IMR-90 (cell line): Measurements from ENCODE around the gene MLLT3. TPM values are rescaled to one million over a fixed set of nuclear protein-coding genes. Genes with fewer than 3 reads are reported as not detected.

Experiments
- ATAC-seq: fragments of 200-7000 bp; cut with Tn5 transposase; 2 replicates; pipeline ENCODE4 v1.9.1; 2020; ENCODE audit warnings: low read depth, mild to moderate bottlenecking, moderate library complexity
- BruUV-seq: library from RNA; stranded (reverse); fragments of 400-500 nt; replicated peaks from 2 replicates; lab custom pipeline; 2021; lab: Mats Ljungman, UMichigan
- CTCF ChIA-PET: fragments of 300-600 bp; formaldehyde crosslinking; extraction: SDS; loops from one replicate; lab custom pipeline; 2021; ENCODE audit warnings: antibody characterized with exemption; lab: Yijun Ruan, JAX
- POLR2A ChIA-PET: fragments of 300-600 bp; sonication (Branson Sonifier 250); formaldehyde crosslinking; loops from one replicate; lab custom pipeline; 2022; ENCODE audit warnings: antibody characterized with exemption; ENCODE audit not compliant: unreplicated experiment; lab: Charles Lee
- DNase-seq: peaks from one replicate; pipeline ENCODE4 v3.0.0; 2013
- H2AFZ ChIP-seq: replicated peaks from 2 replicates; pipeline ENCODE3; 2013; ENCODE audit warnings: low read length, mild to moderate bottlenecking; ENCODE audit not compliant: poor library complexity
- H2AK5ac ChIP-seq: 2 replicates; pipeline ENCODE4 v1.6.1; 2013; ENCODE audit warnings: low read depth, low read length, inconsistent platforms
- H2AK9ac ChIP-seq: replicated peaks from 2 replicates; pipeline ENCODE3; 2013; ENCODE audit warnings: mild to moderate bottlenecking, low read depth, low read length, moderate library complexity; ENCODE audit not compliant: poor library complexity
- H2BK120ac ChIP-seq: 2 replicates; pipeline ENCODE4 v1.6.1; 2013; ENCODE audit warnings: low read depth, low read length, inconsistent platforms
- H2BK15ac ChIP-seq: 3 replicates; pipeline ENCODE4 v1.6.1; 2013; ENCODE audit warnings: low read depth, low read length, inconsistent platforms
- H2BK20ac ChIP-seq: 2 replicates; pipeline ENCODE4 v1.6.1; 2013; ENCODE audit warnings: low read depth, mild to moderate bottlenecking, inconsistent platforms, low read length, moderate library complexity
- H2BK5ac ChIP-seq: 2 replicates; pipeline ENCODE4 v1.6.1; 2013; ENCODE audit warnings: mild to moderate bottlenecking, low read depth, low read length, inconsistent platforms; ENCODE audit not compliant: poor library complexity, severe bottlenecking
- H3K14ac ChIP-seq: replicated peaks from 2 replicates; pipeline ENCODE4 v1.6.1; 2013; ENCODE audit warnings: low read depth, low read length, inconsistent platforms
- H3K18ac ChIP-seq: 2 replicates; pipeline ENCODE4 v1.6.1; 2013; ENCODE audit warnings: low read depth, low read length, control low read depth
- H3K23ac ChIP-seq: 2 replicates; pipeline ENCODE4 v1.6.1; 2013; ENCODE audit warnings: low read depth, low read length, inconsistent platforms
- H3K27ac ChIP-seq: 2 replicates; pipeline ENCODE4 v1.5.1; 2013; ENCODE audit warnings: mild to moderate bottlenecking, control low read depth, low read length; ENCODE audit not compliant: insufficient read depth
- H3K27me3 ChIP-seq: 2 replicates; pipeline ENCODE4 v1.6.1; 2013; ENCODE audit warnings: low read length; ENCODE audit not compliant: control insufficient read depth, insufficient read depth
- H3K36me3 ChIP-seq: 2 replicates; pipeline ENCODE4 v1.6.1; 2013; ENCODE audit warnings: low read length, mixed read lengths; ENCODE audit not compliant: control insufficient read depth, insufficient read depth
- H3K4ac ChIP-seq: 2 replicates; pipeline ENCODE4 v1.6.1; 2013; ENCODE audit warnings: low read depth, low read length, inconsistent platforms
- H3K4me1 ChIP-seq: 2 replicates; pipeline ENCODE4 v1.6.1; 2013; ENCODE audit warnings: low read length, mixed read lengths; ENCODE audit not compliant: control insufficient read depth, insufficient read depth
- H3K4me2 ChIP-seq: 2 replicates; pipeline ENCODE4 v1.6.1; 2013; ENCODE audit warnings: low read depth, mild to moderate bottlenecking, control low read depth, low read length, moderate library complexity
- H3K4me3 ChIP-seq: 2 replicates; pipeline ENCODE4 v1.5.1; 2013; ENCODE audit warnings: low read depth, mild to moderate bottlenecking, control low read depth, low read length, moderate library complexity; ENCODE audit not compliant: insufficient read depth
- H3K56ac ChIP-seq: 2 replicates; pipeline ENCODE4 v1.6.1; 2013; ENCODE audit warnings: low read length, inconsistent platforms; ENCODE audit not compliant: insufficient read depth; ENCODE audit errors: extremely low read depth
- H3K79me1 ChIP-seq, 2 experiments: 2 replicates each; pipeline ENCODE4 v1.6.1; 2013; ENCODE audit warnings: low read length in 2 of 2, inconsistent platforms in 1 of 2, low read depth in 1 of 2
- H3K9ac ChIP-seq: 2 replicates; pipeline ENCODE4 v1.6.1; 2013; ENCODE audit warnings: low read depth, low read length, control low read depth
- H3K9me1 ChIP-seq: 2 replicates; pipeline ENCODE4 v1.6.1; 2013; ENCODE audit warnings: low read length, inconsistent platforms; ENCODE audit not compliant: insufficient read depth
- H3K9me3 ChIP-seq: 2 replicates; pipeline ENCODE4 v1.6.1; 2013; ENCODE audit warnings: low read length; ENCODE audit not compliant: control insufficient read depth, insufficient read depth
- H4K20me1 ChIP-seq: 2 replicates; pipeline ENCODE4 v1.6.1; 2013; ENCODE audit warnings: low read length, inconsistent platforms; ENCODE audit not compliant: insufficient read depth
- H4K5ac ChIP-seq: 2 replicates; pipeline ENCODE4 v1.6.1; 2013; ENCODE audit warnings: mild to moderate bottlenecking, low read depth, low read length, control low read depth
- H4K8ac ChIP-seq, 2 experiments: 2 replicates each; pipeline ENCODE4 v1.6.1; 2013; ENCODE audit warnings: low read depth in 2 of 2, low read length in 2 of 2, control low read depth in 1 of 2, inconsistent platforms in 1 of 2
- H4K91ac ChIP-seq: 2 replicates; pipeline ENCODE4 v1.6.1; 2013; ENCODE audit warnings: low read depth, low read length, inconsistent platforms; ENCODE audit not compliant: insufficient read depth
- CEBPB ChIP-seq: IDR thresholded peaks from 2 replicates; pipeline ENCODE4 v1.6.1; 2012; ENCODE audit warnings: low read depth, low read length, improper control_type of control experiment
- CHD1 ChIP-seq: IDR thresholded peaks from 2 replicates; pipeline ENCODE4 v1.6.1; 2012; ENCODE audit warnings: low read depth, low read length, improper control_type of control experiment
- CTCF ChIP-seq: conservative IDR thresholded peaks from 2 replicates; pipeline ENCODE4 v1.5.1; 2012; ENCODE audit warnings: mild to moderate bottlenecking, low read depth, low read length, improper control_type of control experiment
- ELK1 ChIP-seq: fragments of 150-350 bp; IDR thresholded peaks from 2 replicates; pipeline ENCODE4 v1.6.1; 2016; ENCODE audit warnings: low read depth, mild to moderate bottlenecking, low read length, moderate library complexity, borderline replicate concordance
- FOS ChIP-seq: fragments of 150-350 bp; IDR thresholded peaks from 2 replicates; pipeline ENCODE4 v1.6.1; 2016; ENCODE audit warnings: low read depth, low read length
- MAFK ChIP-seq: IDR thresholded peaks from 2 replicates; pipeline ENCODE4 v1.6.1; 2012; ENCODE audit warnings: low read depth, low read length, improper control_type of control experiment
- MAZ ChIP-seq: IDR thresholded peaks from 2 replicates; pipeline ENCODE4 v1.6.1; 2012; ENCODE audit warnings: low read depth, mild to moderate bottlenecking, low read length, improper control_type of control experiment, moderate library complexity, borderline replicate concordance
- MXI1 ChIP-seq: IDR thresholded peaks from 2 replicates; pipeline ENCODE4 v1.6.1; 2012; ENCODE audit warnings: low read depth, mild to moderate bottlenecking, low read length, moderate library complexity, borderline replicate concordance
- NFE2L2 ChIP-seq: fragments of 150-350 bp; IDR thresholded peaks from 2 replicates; pipeline ENCODE4 v1.6.1; 2016; ENCODE audit warnings: low read depth, mild to moderate bottlenecking, low read length
- POLR2A ChIP-seq: IDR thresholded peaks from 2 replicates; pipeline ENCODE4 v1.6.1; 2012; ENCODE audit warnings: mild to moderate bottlenecking, low read depth, low read length
- RAD21 ChIP-seq: IDR thresholded peaks from 2 replicates; pipeline ENCODE4 v1.6.1; 2012; ENCODE audit warnings: low read length, improper control_type of control experiment
- RFX5 ChIP-seq: IDR thresholded peaks from 2 replicates; pipeline ENCODE4 v1.8.0; 2012; ENCODE audit warnings: low read depth, mild to moderate bottlenecking, low read length, moderate library complexity
- USF2 ChIP-seq: fragments of 150-350 bp; IDR thresholded peaks from 2 replicates; pipeline ENCODE4 v1.6.1; 2017; ENCODE audit warnings: mild to moderate bottlenecking, antibody characterized with exemption, low read length, low read depth
- WGBS, 2 experiments: methylation state at CpG; one replicate each; pipeline versions ENCODE4 v1.1.5 to v1.1.7; 2013; ENCODE audit warnings: missing lambda C conversion rate in 2 of 2; ENCODE audit not compliant: insufficient read length in 1 of 2; ENCODE audit errors: extremely low coverage in 2 of 2; 5-methylcytosine and 5-hydroxymethylcytosine counted together
- dilution Hi-C: fragments of 300-500 bp; cut with HindIII; formaldehyde crosslinking; loops from one replicate; pipeline ENCODE4 v1.14.3; 2018; ENCODE audit warnings: low sequenced_read_pairs; ENCODE audit not compliant: unreplicated experiment
- in situ Hi-C: fragments of 300-500 bp; cut with MboI; formaldehyde crosslinking; loops from 3 replicates; pipeline ENCODE4 v1.14.3; 2019; ENCODE audit warnings: low sequenced_read_pairs, inconsistent platforms, mixed read lengths
- intact Hi-C: fragments of 100-400 bp; cut with micrococcal nuclease; formaldehyde crosslinking; loops from 2 replicates; pipeline ENCODE4 v1.10.0; 2022
- polyA plus RNA-seq, 3 experiments: library from polyadenylated mRNA; depleted of rRNA; stranded (reverse); fragments of >200 nt; gene quantifications; 2 replicates each; pipeline ENCODE4 v1.2.3, GENCODE V29; 2012; ENCODE audit warnings: low replicate concordance in 1 of 3
- total RNA-seq: library from RNA; depleted of rRNA; stranded (reverse); fragments of >200 nt; gene quantifications from 2 replicates; pipeline ENCODE4 v1.2.3, GENCODE V29; 2012

Gene MLLT3
- total and polyA plus RNA-seq, 2 of the 4 experiments (the other 2 are of a cell fraction), result 10.4 to 21.1 TPM

- Histone ChIP-seq H4K8ac (no peak overlapping the region), H3K23ac (no peak overlapping the region), H2BK15ac (no peak overlapping the region), H3K27ac (no peak overlapping the region), H3K4me3 (no peak overlapping the region), H3K36me3 (no peaks in the 10 kb centered on the region), H3K4me1 (peaks cover 2% of the 10 kb centered on the region; the same call in 1 of the 2 replicates), H3K56ac (no peak overlapping the region), H3K4ac (no peak overlapping the region), H3K9me3 (no peaks in the 10 kb centered on the region), H3K18ac (no peak overlapping the region), H3K9ac (no peak overlapping the region), H3K14ac (no peak overlapping the region), H2BK5ac (no peak overlapping the region), H3K4me2 (no peak overlapping the region), H4K5ac (no peak overlapping the region), H2BK120ac (no peak overlapping the region), H4K91ac (no peak overlapping the region), H2BK20ac (no peak overlapping the region), H2AK5ac (no peak overlapping the region), H2AFZ (no peak overlapping the region), H3K27me3 (no peaks in the 10 kb centered on the region), H4K20me1 (no peaks in the 10 kb centered on the region), H2AK9ac (no peak overlapping the region), H3K79me1 (peaks cover 9 to 24% of the 10 kb centered on the region in 2 experiments; a peak in 3 of 4 replicates), H3K9me1 (no peaks in the 10 kb centered on the region)
- intact Hi-C loops (no loop called here), dilution Hi-C loops (no loop called here), in situ Hi-C loops (no loop called here)
- POLR2A ChIA-PET, result no interaction called here
- CTCF ChIA-PET, result interaction anchor here (0.6 kb wide), 1 partner anchor 350 kb away, joined by 4 read pairs; no protein-coding TSS in a partner anchor
- WGBS, 2 experiments, result 100% methylated on average over 2 of the region's 3 CpGs; no CpG with 5 or more reads in 1 of the 2 experiments
- BruUV-seq, result no TSS peak
- DNase-seq (no peak), ATAC-seq (no peak)
- TF ChIP-seq RFX5 (no peak), FOS (no peak), MAZ (no peak), ELK1 (no peak), POLR2A (no peak), CTCF (no peak), MXI1 (no peak), NFE2L2 (no peak), MAFK (no peak), USF2 (no peak), RAD21 (no peak), CEBPB (no peak), CHD1 (no peak)
Observed at GRCh38 chr9:20582150-20582549, 40.1 kb downstream of the MLLT3 start.
